CD4-positive, alpha-beta memory T cell (primary cell): ENCODE data around the gene MPRIP. TPM values are rescaled to one million over a fixed set of nuclear protein-coding genes. Genes with fewer than 3 reads are reported as not detected.

Experiments
- CTCF ChIA-PET: fragments of 350-600 bp; sonication (Branson Sonifier 250); formaldehyde crosslinking; loops from one replicate; lab custom pipeline; 2021; ENCODE audit warnings: inconsistent platforms; ENCODE audit not compliant: partially characterized antibody; lab: Charles Lee
- POLR2A ChIA-PET: fragments of 350-600 bp; sonication (Branson Sonifier 250); formaldehyde crosslinking; loops from one replicate; lab custom pipeline; 2021; ENCODE audit not compliant: partially characterized antibody; lab: Charles Lee
- DNase-seq, 5 donors: peaks; one replicate each; pipeline versions ENCODE4 v3.0.0 to v3.0.0-alpha.2; 2020 to 2022; ENCODE audit warnings: mixed read lengths in 1 of 5
- H3K27ac ChIP-seq: one replicate; pipeline ENCODE4 v1.7.0; 2013; ENCODE audit warnings: low read depth, low read length
- H3K27me3 ChIP-seq: 2 replicates; pipeline ENCODE4 v1.7.0; 2013; ENCODE audit warnings: mild to moderate bottlenecking, low read length, moderate library complexity; ENCODE audit not compliant: insufficient read depth
- H3K36me3 ChIP-seq: 2 replicates; pipeline ENCODE4 v1.7.0; 2013; ENCODE audit warnings: mild to moderate bottlenecking, low read length, moderate library complexity; ENCODE audit not compliant: insufficient read depth
- H3K4me1 ChIP-seq: 2 replicates; pipeline ENCODE4 v1.7.0; 2013; ENCODE audit warnings: mild to moderate bottlenecking, low read length, moderate library complexity; ENCODE audit not compliant: insufficient read depth
- H3K4me3 ChIP-seq, 2 donors: one replicate each; pipeline ENCODE4 v1.7.0; 2013; ENCODE audit warnings: low read length in 2 of 2, mild to moderate bottlenecking in 1 of 2
- H3K9me3 ChIP-seq, 2 donors: one replicate each; pipeline ENCODE4 v1.7.0; 2013; ENCODE audit warnings: low read length in 2 of 2, control low read depth in 1 of 2; ENCODE audit not compliant: control insufficient read depth in 1 of 2
- H3K27ac Mint-ChIP-seq, 7 donors: one replicate each; pipeline ENCODE4 v1.8.0; 2020 to 2021; ENCODE audit warnings: mixed read lengths in 7 of 7, mild to moderate bottlenecking in 6 of 7, inconsistent platforms in 3 of 7, moderate library complexity in 3 of 7
- H3K27me3 Mint-ChIP-seq, 2 donors: one replicate each; pipeline ENCODE4 v1.8.0; 2020 to 2021; ENCODE audit warnings: mixed read lengths in 2 of 2
- H3K36me3 Mint-ChIP-seq, 2 donors: one replicate each; pipeline ENCODE4 v1.8.0; 2020 to 2021; ENCODE audit warnings: mixed read lengths in 2 of 2, inconsistent platforms in 1 of 2, mild to moderate bottlenecking in 1 of 2
- H3K4me1 Mint-ChIP-seq, 4 donors: one replicate each; pipeline ENCODE4 v1.8.0; 2020 to 2021; ENCODE audit warnings: mixed read lengths in 4 of 4, mild to moderate bottlenecking in 1 of 4
- H3K4me3 Mint-ChIP-seq, 8 donors: one replicate each; pipeline ENCODE4 v1.8.0; 2020 to 2021; ENCODE audit warnings: mixed read lengths in 8 of 8, mild to moderate bottlenecking in 7 of 8, moderate library complexity in 6 of 8, inconsistent platforms in 3 of 8
- H3K9me3 Mint-ChIP-seq, 8 donors: one replicate each; pipeline ENCODE4 v1.8.0; 2020 to 2021; ENCODE audit warnings: mixed read lengths in 8 of 8, mild to moderate bottlenecking in 5 of 8, inconsistent platforms in 3 of 8, moderate library complexity in 1 of 8
- intact Hi-C: fragments of 100-400 bp; cut with micrococcal nuclease; formaldehyde crosslinking; loops from one replicate; pipeline ENCODE4 v1.15.1; 2023
- polyA plus RNA-seq, 2 donors: library from polyadenylated mRNA; unstranded; fragments of 300-500 nt; fragmentation: Illumina TruSeq; gene quantifications; one replicate each; pipeline ENCODE4 v1.2.3, GENCODE V29; 2021
- total RNA-seq, 2 experiments: library from RNA; stranded (reverse); gene quantifications; one replicate each; pipeline ENCODE4 v1.2.3, GENCODE V29; 2021

MPRIP gene
- total and polyA plus RNA-seq, 4 experiments from 2014 or later, result 48.4 to 255 (median 152) TPM

DNA sequence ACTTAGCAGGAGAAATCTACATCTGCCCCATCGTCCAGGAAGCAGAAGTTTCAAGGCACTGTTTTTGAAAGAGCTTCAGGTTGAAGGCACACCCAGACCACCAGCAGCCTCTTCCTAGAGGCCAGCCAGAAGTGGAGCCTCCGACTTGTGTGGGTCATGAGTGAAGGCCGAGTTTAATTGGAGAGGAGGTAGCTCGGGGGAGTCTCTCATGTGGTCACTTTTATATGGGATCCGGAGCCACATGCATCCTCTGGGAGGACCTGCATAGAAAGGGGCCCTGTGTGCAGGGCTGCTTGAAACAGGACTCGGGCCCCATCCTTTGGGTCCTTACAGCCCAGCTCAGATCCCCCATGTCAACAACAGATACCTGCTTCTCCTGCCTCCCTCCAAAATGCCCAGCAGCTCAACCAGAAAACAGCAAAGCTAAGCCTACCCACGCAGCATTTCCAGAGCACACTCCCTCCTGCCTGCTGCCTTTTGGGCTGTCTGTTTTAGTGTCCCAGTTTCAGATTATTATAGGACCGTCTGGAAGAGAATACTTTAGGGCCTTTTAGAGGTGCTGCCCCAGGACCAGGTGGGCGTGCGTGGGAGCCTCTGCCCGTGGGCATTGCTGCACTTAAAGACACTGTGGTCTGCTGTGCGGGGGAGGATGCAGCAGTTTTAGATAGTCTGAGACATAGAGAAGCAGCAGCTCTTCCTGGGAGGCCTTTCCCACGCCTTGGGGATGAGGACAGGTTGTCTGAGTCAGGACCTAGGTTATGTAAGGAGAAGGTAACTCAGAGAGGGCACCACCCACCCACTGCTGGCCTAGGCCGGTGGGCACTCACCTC, 29.5 kb downstream of the MPRIP start:
- intact Hi-C loops, result no loop called here
- Histone ChIP-seq H3K9me3 (no peaks in the 10 kb centered on the region), H3K4me3 (no peak overlapping the region), H3K4me1 (peaks cover 51% of the 10 kb centered on the region), H3K27me3 (no peaks in the 10 kb centered on the region), H3K27ac (no peak overlapping the region), H3K36me3 (no peaks in the 10 kb centered on the region)
- peaks cover 30 to 35% of the 10 kb centered on the region in 2 donors for H3K36me3 Mint-ChIP-seq
- no peak for DNase-seq
- ChIA-PET CTCF (no interaction called here), POLR2A (interaction anchor here (0.5 kb wide), 1 partner anchor 719 kb away, joined by 3 read pairs; no protein-coding TSS in a partner anchor)
- no peak overlapping the region for H3K4me3 Mint-ChIP-seq
- peak overlapping the region in 6 of 7 donors; percentile 18 to 77 (median 41) for H3K27ac Mint-ChIP-seq
- peaks cover 0 to 11% (median 8%) of the 10 kb centered on the region in 8 donors for H3K9me3 Mint-ChIP-seq
- H3K27me3 Mint-ChIP-seq, result no peaks in the 10 kb centered on the region
- peaks cover 45 to 75% (median 53%) of the 10 kb centered on the region in 4 donors for H3K4me1 Mint-ChIP-seq

DNA sequence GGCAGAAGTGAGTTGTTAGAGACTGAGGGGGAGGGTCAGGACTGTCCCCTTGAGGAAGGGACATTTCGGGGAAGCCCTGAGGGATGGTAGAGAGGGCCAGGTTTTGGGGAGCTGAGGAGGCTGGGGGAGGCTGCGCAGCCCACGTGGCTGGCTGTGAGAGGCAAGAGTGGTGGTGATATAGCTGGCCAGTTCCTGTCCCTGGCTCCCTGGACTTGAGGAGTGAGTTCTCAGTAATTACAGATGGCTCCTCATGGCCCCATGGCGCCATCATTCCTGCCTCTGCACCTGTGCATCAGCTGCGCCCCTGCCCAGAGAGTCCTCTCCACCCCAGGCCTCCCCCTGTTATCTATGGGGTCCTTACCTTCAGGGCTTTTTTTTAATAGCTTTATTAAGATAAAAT, 30.3 kb downstream of the MPRIP start:
- Mint-ChIP-seq H3K27me3 (no peaks in the 10 kb centered on the region), H3K9me3 (peaks cover 0 to 11% (median 8%) of the 10 kb centered on the region in 8 donors), H3K4me1 (peaks cover 43 to 68% (median 48%) of the 10 kb centered on the region in 4 donors), H3K4me3 (peak overlapping the region in 1 of 8 donors; percentile 33), H3K27ac (peak overlapping the region in 4 of 7 donors; percentile 25 to 92 (median 54)), H3K36me3 (peaks cover 36 to 42% of the 10 kb centered on the region in 2 donors)
- no peak for DNase-seq
- intact Hi-C loops, result no loop called here
- POLR2A ChIA-PET, result no interaction called here
- no peak overlapping the region for H3K4me3 ChIP-seq
- H3K27me3 ChIP-seq, result no peaks in the 10 kb centered on the region
- peaks cover 45% of the 10 kb centered on the region for H3K4me1 ChIP-seq
- H3K27ac ChIP-seq, result no peak overlapping the region
- CTCF ChIA-PET, result no interaction called here
- peaks cover 3% of the 10 kb centered on the region for H3K36me3 ChIP-seq
- no peaks in the 10 kb centered on the region for H3K9me3 ChIP-seq

DNA sequence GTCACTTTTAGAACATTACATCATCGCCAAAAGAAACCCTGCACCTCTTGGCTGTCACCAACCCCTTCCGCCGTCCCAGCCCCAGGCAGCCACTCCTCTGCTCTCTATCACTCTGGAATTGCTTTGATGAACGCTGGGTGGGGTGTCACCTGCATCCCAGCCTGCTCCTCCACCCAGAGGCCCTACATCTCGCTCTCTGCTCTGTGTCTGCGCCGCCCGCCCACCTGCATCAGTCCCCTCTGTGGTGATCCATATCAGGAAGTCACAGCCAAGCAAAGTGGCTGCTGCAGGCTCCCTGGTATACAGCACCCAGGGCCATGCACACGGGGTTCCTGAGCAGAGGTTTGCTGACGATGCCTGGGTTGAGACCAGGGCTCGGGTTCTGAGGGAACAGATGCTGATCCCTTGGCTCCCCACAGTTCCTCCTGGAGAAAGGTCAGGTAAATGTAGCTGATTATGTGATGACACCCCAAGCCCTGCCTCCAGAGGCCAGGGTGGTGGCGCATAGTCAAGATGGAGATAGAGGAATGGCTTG, 30.8 kb downstream of the MPRIP start:
- Histone ChIP-seq H3K27ac (no peak overlapping the region), H3K27me3 (no peaks in the 10 kb centered on the region), H3K4me3 (no peak overlapping the region), H3K9me3 (no peaks in the 10 kb centered on the region), H3K36me3 (peaks cover 8% of the 10 kb centered on the region), H3K4me1 (peaks cover 45% of the 10 kb centered on the region)
- intact Hi-C loops, result no loop called here
- H3K27me3 Mint-ChIP-seq, result no peaks in the 10 kb centered on the region
- DNase-seq, result no peak
- CTCF ChIA-PET, result interaction anchor here (1.2 kb wide), 1 partner anchor 47 kb away, joined by 3 read pairs; no protein-coding TSS in a partner anchor
- peaks cover 39 to 46% of the 10 kb centered on the region in 2 donors for H3K36me3 Mint-ChIP-seq
- peaks cover 41 to 72% (median 47%) of the 10 kb centered on the region in 4 donors for H3K4me1 Mint-ChIP-seq
- H3K9me3 Mint-ChIP-seq, result peaks cover 0 to 11% (median 8%) of the 10 kb centered on the region in 8 donors
- H3K27ac Mint-ChIP-seq, result peak overlapping the region in 5 of 7 donors; percentile 29 to 86 (median 69)
- POLR2A ChIA-PET, result no interaction called here
- H3K4me3 Mint-ChIP-seq, result no peak overlapping the region

DNA sequence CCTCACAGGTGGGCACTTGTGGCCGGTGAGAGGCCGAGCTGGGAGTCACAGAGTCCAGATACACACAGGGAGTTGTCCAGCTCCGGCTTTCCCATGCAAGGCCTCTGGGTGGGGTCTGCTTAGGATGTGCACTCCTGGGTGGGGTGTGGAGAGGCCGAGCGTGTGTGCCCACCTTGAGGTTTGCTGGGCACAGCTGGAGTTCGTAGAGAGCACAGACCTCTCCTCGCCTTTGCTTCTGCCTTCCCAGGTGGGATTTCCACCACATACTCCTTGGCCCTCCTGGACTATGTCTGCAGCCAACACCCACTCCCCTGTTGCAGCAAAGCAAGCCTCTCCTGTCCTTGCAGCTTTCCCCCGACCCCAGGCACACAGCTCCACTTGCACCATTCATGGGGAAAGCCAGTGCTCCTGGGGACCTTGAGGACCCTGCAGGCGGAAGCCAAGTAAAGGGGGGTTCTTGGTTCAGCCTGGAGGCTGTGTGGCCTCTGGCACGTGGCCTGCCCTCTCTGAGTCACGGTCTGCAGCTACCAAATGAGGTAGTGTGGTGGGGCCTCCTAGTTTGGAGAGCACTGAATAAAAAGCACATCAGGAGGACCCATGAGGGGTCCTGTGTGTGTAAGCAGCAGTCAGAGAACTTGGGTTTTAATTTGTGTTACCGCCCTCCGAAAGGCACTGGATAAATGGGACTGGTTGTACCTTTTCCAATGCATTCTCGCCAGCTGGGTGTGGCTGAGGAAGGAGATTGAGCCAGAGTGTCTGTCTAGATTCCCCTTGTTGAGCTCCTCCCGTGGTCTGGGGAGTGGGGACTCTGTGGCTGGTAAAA, 31.5 kb downstream of the MPRIP start:
- Mint-ChIP-seq H3K27ac (peak overlapping the region in 1 of 7 donors; percentile 69), H3K4me3 (no peak overlapping the region), H3K36me3 (peaks cover 42 to 50% of the 10 kb centered on the region in 2 donors), H3K27me3 (no peaks in the 10 kb centered on the region), H3K4me1 (peaks cover 40 to 75% (median 47%) of the 10 kb centered on the region in 4 donors), H3K9me3 (peaks cover 0 to 11% (median 8%) of the 10 kb centered on the region in 8 donors)
- peaks cover 15% of the 10 kb centered on the region for H3K36me3 ChIP-seq
- H3K9me3 ChIP-seq, result no peaks in the 10 kb centered on the region
- H3K27me3 ChIP-seq, result no peaks in the 10 kb centered on the region
- H3K27ac ChIP-seq, result no peak overlapping the region
- no peak overlapping the region for H3K4me3 ChIP-seq
- POLR2A ChIA-PET, result no interaction called here
- no peak for DNase-seq
- peaks cover 45% of the 10 kb centered on the region for H3K4me1 ChIP-seq
- CTCF ChIA-PET, result interaction anchor here (1.0 to 1.4 kb wide), 3 partner anchors 22 to 52 kb away, joined by 3 to 4 read pairs (median 3); no protein-coding TSS in a partner anchor
- intact Hi-C loops, result no loop called here

DNA sequence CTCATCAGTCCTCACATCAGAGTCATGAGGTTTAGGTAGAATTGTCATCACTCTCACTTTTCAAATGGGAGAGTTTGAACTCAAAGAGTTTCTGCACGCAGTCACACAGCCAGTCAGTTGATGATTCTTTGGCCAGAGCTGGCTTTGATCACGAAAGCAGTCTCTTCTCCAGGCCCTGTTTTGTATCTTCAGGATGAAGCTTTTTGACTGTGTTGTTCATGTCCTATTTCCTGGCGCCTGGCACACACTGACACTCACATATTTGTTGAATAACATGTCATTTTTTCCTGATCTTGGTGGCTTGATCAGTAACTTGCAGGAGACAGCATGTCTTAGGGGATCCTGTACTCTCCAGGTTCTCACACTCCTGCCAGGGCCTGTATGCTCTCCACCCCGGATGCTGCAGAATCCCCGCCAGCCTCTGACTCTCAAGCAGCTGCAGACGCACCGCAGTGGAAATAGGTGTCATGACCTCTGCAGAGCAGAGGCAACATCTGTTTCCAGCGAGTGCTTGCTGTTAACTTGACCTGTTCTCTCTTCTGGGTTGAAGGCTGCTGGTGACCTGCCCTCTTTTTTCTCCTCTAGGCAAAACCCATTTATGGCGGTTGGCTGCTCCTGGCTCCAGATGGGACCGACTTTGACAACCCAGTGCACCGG, 33.0 kb downstream of the MPRIP start:
- Mint-ChIP-seq H3K9me3 (peaks cover 0 to 6% (median 1%) of the 10 kb centered on the region in 8 donors), H3K27me3 (no peaks in the 10 kb centered on the region), H3K4me3 (peak overlapping the region in 2 of 8 donors; percentile 34 to 44), H3K36me3 (peaks cover 41 to 53% of the 10 kb centered on the region in 2 donors), H3K27ac (peak overlapping the region in 6 of 7 donors; percentile 2 to 85 (median 48)), H3K4me1 (peaks cover 35 to 71% (median 47%) of the 10 kb centered on the region in 4 donors)
- intact Hi-C loops, result no loop called here
- no peaks in the 10 kb centered on the region for H3K9me3 ChIP-seq
- H3K27ac ChIP-seq, result no peak overlapping the region
- peaks cover 45% of the 10 kb centered on the region for H3K4me1 ChIP-seq
- peak in 2 of 5 donors; percentile 16 to 30 for DNase-seq
- no peak overlapping the region for H3K4me3 ChIP-seq
- H3K27me3 ChIP-seq, result no peaks in the 10 kb centered on the region
- ChIA-PET POLR2A (interaction anchor here (0.9 kb wide), 1 partner anchor 39 kb away, joined by 3 read pairs; no protein-coding TSS in a partner anchor), CTCF (interaction anchor here (1.4 kb wide), 1 partner anchor 50 kb away, joined by 3 read pairs; no protein-coding TSS in a partner anchor)
- H3K36me3 ChIP-seq, result peaks cover 22% of the 10 kb centered on the region

DNA sequence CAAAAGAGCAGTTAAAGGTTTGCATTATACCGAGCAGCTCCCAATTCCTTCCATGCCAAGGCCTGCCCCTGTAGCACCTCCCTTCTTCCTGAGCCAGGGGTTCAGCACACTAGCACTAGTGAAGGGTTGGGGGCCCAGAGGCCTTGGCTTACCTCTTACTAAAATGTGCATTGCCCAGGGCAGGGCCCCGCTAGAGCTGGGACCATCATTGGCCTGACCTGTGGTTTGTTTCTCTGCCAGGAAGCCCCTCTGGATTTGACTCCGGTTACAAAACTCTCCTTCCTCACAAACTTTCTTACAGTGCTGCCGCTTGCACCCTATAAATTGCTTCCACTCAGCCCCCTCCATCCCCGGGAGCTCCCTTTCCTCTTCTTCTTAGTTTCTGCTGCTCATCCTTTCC, 33.8 kb downstream of the MPRIP start:
- ChIA-PET POLR2A (interaction anchor here (0.8 kb wide), 1 partner anchor 19 kb away, joined by 3 read pairs; no protein-coding TSS in a partner anchor), CTCF (no interaction called here)
- H3K9me3 Mint-ChIP-seq, result no peaks in the 10 kb centered on the region
- no peaks in the 10 kb centered on the region for H3K27me3 Mint-ChIP-seq
- H3K27ac Mint-ChIP-seq, result peak overlapping the region in 5 of 7 donors; percentile 39 to 80 (median 65)
- no peak overlapping the region for H3K4me3 ChIP-seq
- no peak for DNase-seq
- peaks cover 34 to 54% of the 10 kb centered on the region in 2 donors for H3K36me3 Mint-ChIP-seq
- H3K4me1 ChIP-seq, result peaks cover 45% of the 10 kb centered on the region
- no peaks in the 10 kb centered on the region for H3K9me3 ChIP-seq
- peaks cover 24% of the 10 kb centered on the region for H3K36me3 ChIP-seq
- no peak overlapping the region for H3K4me3 Mint-ChIP-seq
- H3K27me3 ChIP-seq, result no peaks in the 10 kb centered on the region
- no peak overlapping the region for H3K27ac ChIP-seq
- peaks cover 32 to 63% (median 43%) of the 10 kb centered on the region in 4 donors for H3K4me1 Mint-ChIP-seq
- intact Hi-C loops, result no loop called here
